HG03025 (cell line): Measurements from ENCODE around the gene PPARA.

Source experiments
- ATAC-seq: cut with Tn5 transposase; IDR thresholded peaks from one replicate; pipeline ENCODE4 v1.9.1; 2021; ENCODE audit warnings: mild to moderate bottlenecking, moderate library complexity; ENCODE audit not compliant: unreplicated experiment, low FRiP score

PPARA gene

GRCh38 chr22:46150034-46150654 is at the start of gene PPARA:
TSS of gene PPARA (plus strand) at chr22:46150526. CDS start at chr22:46198384, 47,858 bp downstream.
- peak; percentile 44 for ATAC-seq

- ATAC-seq, result no peak
Measured at GRCh38 chr22:46102159-46102558, 48.2 kb upstream of the PPARA start.

GRCh38 chr22:46102752-46103151 is 47.6 kb upstream of the PPARA start:
- no peak for ATAC-seq

- ATAC-seq, result no peak
Measured at GRCh38 chr22:46103181-46103580, 47.1 kb upstream of the PPARA start.

- ATAC-seq, result no peak
Measured at GRCh38 chr22:46103664-46104063, 46.7 kb upstream of the PPARA start.

DNA sequence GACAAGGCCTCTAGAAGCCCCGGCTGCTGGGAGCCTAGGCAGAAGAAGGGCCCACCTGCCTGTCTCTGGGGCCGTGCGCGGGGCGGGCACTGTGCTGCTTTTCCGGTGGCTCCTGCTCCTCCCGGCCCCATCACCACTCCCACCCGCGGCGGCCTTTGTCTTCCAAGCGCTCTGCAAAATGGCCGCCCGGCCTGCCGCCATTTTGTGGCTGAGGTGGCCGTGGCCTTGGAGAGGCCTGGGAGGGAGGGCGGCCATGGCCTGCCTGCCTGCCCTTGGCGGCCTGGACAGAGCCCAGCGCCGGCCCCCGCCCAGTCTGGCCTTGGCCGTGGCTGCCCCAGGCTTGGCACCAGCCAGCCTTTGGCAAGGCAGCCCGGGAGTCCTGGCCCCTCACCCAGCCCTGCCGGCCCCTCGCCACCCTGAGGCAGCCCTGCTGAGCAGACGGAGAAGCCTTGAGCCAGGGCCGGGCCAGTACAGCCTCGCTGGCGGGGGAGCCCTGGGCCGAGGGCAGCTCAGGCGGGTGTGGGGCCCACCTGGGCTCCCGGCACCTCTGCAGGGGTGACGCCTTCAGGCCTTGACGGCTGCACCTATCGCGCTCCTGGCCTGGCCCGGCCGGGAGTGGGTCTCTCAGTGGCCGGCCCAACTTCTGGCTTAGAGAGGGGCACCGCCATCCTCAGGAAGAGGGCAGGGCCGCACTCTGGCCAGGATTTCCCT is 46.0 kb upstream of the PPARA start:
- ATAC-seq, result no peak

GRCh38 chr22:46104881-46105493 is 45.3 kb upstream of the PPARA start:
- no peak for ATAC-seq

DNA sequence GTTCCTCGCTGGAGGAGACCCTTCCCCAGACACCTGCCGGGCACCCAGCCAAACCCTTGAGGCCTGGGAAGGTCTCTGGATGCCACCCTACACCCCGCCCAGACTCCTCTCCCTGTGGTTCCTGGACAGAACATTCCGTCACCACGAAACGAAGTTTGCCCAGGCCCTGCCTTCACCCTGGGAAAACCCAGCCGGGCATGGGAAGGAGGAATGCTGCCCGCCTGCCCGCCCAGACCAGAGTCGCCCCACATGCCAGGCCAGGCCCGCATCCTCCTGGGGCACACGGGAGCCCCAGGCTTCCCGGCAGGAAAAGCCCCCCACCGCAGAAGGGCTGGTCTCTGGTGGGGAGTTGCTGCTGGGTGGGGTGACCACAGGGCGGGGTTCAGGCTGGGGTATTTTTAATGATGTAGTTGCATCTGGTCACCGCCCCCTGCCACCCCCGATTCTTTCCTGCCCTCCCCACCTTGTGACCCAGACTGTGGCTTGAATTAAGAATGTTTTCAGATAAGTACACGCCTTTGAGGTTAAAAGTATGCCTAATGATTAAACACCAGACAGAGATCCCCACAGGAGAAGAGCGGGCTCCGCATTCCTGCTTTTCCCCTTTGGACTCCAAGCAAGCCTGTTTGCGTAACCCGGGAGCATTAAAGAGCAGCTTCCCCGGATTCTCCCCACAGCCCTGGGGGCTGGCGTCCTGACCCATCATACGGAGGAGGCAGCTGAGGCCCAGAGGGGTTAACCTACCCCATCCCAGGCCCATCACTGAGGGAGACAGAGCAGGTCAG is 44.6 kb upstream of the PPARA start:
- ATAC-seq, result no peak

- no peak for ATAC-seq
Measured at GRCh38 chr22:46106279-46107022, 43.9 kb upstream of the PPARA start.

DNA sequence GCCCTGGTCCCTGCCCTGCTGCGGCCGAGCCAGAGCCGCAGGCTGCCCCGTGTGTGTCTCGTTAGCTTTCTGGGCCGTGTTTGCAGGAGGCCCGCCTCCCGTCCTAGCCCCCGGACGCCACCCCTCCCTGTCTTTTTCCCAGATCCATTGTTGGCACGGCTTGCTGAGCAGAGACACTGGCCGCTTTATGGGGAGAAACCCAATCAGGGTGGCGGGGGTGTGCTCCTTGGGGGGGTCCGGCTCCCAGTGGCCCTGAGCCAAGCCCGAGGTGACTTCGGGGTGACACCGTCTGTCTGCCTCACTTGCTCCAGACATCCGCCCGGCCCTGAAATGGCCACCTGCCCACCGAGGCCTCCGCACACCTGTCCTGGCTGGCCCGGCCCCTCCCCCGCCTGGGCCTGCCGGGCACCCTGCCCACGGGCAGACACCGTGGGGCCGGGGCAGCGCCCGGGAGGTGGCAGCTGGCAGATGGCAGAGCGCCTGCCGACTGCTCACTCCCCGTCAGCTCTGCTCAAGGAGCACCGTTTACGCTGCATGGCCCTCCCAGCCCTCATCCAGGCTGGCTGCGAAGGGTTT is 43.1 kb upstream of the PPARA start:
- ATAC-seq, result no peak

DNA sequence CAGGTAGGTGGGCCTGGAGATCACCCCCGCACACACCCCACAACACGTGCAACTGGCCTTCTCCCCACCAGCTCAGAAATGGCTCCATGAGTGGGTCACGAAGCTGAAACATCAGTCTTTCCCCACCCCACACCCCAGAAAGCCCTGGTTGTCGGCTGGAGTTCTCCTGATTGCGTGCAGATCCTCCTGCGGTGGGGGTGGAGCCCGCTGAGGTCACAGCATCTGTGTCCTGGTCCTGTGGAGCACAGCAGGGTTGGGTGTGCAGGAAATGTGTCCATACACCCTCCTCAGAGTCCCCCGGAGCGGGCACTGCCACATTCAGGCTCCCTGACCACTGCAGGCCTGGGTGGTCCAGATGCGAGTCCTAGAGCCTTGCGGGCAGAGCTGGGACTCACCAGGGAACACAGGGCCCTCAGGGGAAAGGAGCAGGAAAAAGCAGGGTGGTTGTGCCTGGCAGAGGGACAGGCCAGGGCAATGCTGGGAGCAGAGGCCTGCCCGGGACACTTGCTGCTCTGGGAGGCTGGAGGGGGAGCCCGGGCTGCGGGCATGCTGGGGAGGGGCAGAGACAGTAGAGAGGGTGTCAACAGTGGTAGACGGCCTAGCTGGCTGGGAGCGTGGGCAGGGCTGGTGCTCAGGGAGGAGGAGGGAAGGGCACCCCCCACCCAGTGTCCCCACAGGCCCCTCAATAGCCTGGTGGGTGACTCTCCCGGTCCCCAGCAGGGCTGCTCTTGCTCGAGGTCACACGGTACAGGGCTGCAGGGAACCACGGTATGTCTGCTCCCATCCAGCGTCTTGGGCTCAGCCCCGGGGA is 42.4 kb upstream of the PPARA start:
- ATAC-seq, result no peak

DNA sequence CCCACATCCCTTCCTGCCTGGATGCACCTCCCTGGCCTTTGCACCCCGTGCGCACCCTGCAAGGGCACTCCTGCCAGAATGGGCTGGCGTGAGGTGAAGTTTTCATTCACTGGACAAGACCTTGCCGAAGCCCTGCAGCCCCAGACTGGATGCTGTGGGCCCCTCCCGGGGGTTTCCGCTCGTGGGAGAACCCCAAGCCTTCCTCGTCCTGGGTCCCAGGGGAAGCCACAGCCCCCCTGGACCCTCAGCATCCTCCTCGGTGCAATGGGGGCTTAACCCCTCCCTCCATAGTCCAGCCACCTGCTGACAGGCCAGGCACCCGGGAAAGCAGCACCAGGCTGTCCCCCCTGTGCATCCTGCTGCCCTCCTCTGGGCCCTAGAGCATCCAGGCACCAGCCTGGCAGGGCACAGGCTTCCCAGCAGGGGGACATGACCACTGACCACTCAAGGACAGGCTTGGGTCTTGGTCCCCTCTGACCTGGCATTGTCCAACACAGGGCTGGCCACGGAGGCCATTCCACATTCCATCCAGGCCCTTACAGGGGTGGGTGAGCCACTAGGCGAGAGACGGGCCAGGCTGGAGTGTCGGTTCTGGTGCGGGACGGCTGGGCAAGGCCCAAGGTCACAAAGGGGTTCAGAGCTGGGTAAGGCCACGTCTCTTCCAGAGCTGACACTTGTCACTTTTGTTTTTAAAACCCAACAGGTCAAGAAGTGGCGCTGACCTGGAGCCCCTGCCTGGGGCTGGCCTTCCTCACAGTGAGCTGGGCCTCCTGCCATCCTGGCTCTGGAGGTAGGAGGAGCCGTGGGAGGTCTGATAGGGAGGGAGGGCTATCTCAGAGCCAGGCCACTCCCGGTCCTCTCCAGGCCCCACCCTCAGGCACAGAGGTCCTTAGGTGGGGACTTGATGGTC is 41.5 kb upstream of the PPARA start:
- no peak for ATAC-seq

GRCh38 chr22:46109474-46110003 is 40.8 kb upstream of the PPARA start:
- no peak for ATAC-seq

GRCh38 chr22:46110215-46110614 is 40.1 kb upstream of the PPARA start:
- no peak for ATAC-seq

DNA sequence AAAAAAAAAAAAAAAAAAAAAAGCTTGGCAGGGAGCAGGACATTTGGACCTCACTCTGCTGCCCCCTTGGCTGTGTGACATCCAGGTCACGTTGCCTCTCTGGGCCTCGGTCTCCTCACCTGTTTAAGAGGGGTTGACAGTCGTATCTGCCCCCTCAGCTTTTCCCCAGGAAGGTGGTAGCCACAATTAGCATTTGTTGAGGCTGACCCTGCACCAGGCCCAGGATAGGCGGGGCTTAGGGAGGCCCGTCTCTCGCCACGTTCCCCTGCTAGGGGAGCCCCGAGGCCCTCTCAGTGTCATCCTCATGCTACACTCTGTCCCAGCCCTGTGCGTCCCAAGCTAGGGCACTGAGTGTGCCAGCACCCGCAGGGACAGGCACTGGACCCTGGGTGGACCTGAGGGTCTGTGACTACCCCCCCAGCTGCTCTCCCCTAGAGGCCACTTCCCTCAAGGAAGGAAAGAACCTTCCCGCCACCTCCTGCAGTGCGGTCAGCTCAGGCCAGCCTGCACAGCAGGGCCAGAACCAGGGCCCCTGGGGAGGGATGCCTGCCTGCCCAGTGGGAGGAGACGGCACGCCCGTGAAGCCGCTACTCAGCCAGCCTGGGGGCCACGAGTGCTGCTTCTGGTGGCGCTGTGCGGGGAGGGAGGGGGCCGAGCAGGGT is 38.5 kb upstream of the PPARA start:
- ATAC-seq, result no peak

- no peak for ATAC-seq
Measured at GRCh38 chr22:46112405-46112804, 37.9 kb upstream of the PPARA start.

DNA sequence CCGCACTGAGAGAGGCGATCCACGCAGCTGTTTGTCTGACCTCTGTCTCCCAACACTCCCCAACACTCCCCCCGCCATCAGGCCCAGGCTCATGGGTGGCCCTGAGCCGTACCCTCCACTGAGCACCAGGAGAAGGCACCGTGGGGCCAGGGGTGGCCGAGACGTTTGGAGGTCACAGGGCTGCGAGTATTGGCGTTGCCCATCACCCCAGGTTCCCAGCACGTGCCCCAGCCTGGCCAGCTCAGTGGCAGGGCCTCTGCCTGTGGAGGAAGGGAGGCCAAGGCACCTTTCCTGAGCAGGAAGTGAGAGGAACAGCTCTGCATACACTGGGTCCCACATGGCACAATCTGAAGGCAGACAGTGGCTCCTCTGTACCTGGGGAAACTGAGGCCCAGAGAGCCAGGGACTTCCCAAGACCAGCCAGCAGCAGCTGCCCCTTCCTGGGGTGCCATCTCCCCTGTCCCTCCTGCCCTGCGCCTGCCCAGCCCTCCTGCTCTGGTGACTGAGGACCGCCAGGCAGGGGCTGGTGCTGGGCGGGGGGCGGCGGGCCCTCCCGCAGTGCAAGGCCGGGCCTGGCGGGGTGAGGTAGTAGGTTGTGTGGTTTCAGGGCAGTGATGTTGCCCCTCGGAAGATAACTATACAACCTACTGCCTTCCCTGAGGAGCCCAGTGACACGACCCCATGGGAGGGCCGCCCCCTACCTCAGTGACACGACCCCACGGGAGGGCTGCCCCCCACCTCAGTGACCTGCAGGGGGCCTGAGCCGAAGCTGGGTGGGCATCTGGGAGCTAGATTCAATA is 37.0 kb upstream of the PPARA start:
- ATAC-seq, result no peak
